B cell (primary cell): ENCODE data around the gene UBAC2.

Experiments
- CTCF ChIP-seq: fragments of 200-600 bp; IDR thresholded peaks from one replicate; pipeline ENCODE4 v1.8.0; 2022; ENCODE audit warnings: antibody characterized with exemption, mild to moderate bottlenecking
- EZH2 ChIP-seq: IDR thresholded peaks from 2 replicates; pipeline ENCODE4 v1.6.1; 2012; ENCODE audit warnings: borderline replicate concordance, low read depth, mild to moderate bottlenecking, moderate library complexity, low read length; ENCODE audit not compliant: insufficient read depth, poor library complexity, severe bottlenecking

DNA sequence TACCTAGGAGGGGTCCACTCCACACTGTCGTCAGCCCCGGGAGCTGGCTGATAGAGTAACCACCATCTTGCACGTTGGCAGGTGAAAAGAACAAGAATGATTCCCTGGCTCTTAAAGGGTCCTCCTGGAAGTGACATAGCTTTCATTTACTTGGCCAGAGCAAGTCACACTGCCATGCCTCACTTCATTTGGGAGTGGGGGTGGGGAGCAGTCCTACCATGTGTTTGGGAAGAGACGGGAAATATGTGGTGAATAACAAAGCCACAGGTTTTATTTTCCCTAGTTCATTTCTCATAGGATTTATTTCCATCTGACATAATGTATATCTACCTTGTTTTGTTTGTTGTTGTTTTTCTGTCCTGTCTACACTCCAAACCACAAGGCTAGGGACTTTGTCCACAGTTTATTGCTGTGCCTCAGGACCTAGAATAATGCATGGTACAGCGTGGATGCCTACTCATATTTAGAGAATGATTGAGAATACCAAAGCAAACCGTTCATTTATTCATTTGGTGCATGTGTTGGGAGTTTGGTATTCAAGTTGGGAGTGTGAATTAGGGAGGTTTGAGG lies 26.8 kb downstream of the UBAC2 start:
- TF ChIP-seq EZH2 (no peak), CTCF (no peak)
